ENCODE results near the gene SLC38A10. TPM values are rescaled to one million over a fixed set of nuclear protein-coding genes. Genes with fewer than 3 reads are reported as not detected.

SLC38A10 gene
- total RNA-seq, 1 experiment from 2014 or later, result 43.8 TPM

DNA sequence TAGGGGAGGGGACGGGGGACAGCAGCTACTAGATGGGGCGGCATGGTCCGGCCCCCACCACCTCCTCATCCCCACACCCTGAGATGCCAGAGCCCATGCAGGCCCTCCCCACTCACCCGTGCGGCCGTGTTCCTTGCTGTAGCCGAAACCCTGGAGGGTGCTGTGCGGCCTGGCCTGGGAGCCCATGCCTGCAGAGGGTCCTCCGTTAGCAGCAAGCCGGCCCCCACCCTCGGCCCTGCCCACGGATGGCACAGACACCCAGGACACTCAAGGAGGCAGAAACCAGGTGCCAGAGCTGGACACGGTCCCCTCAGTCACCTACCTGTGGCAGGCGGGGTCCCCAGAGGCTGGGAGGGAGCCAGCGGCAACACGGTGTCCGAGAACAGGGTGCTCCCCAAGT, 61.8 kb downstream of the SLC38A10 start:
- Histone ChIP-seq H3K4me1 (ENCODE audit: insufficient read depth, low read length) (no peaks in the 10 kb centered on the region), H2BK20ac (ENCODE audit: low read depth, low read length, poor library complexity, severe bottlenecking) (no peak overlapping the region), H3K9me3 (ENCODE audit: control insufficient read depth, low read depth, low read length) (no peaks in the 10 kb centered on the region), H3K4ac (ENCODE audit: low read depth, low read length) (no peak overlapping the region), H3K18ac (ENCODE audit: insufficient read length, low read depth, low read length) (no peak overlapping the region), H3K79me1 (ENCODE audit: insufficient read depth, low read depth, low read length, poor library complexity, severe bottlenecking) (no peaks in the 10 kb centered on the region), H3K14ac (ENCODE audit: insufficient read depth, low read length) (no peak overlapping the region), H3K27me3 (ENCODE audit: insufficient read depth, low read length) (no peaks in the 10 kb centered on the region), H4K5ac (ENCODE audit: insufficient read length, low read depth, low read length) (no peak overlapping the region), H4K91ac (ENCODE audit: insufficient read length, low read depth, low read length) (no peak overlapping the region), H2BK5ac (ENCODE audit: insufficient read length, low read length) (no peak overlapping the region), H3K4me2 (ENCODE audit: insufficient read depth, insufficient read length, low read length) (no peak overlapping the region), H3K27ac (ENCODE audit: insufficient read length, low read depth, low read length) (no peak overlapping the region), H3T11ph (ENCODE audit: low read length) (no peak overlapping the region), H3K9ac (ENCODE audit: extremely low read depth, insufficient read length, low read length) (no peak overlapping the region), H3K23me2 (ENCODE audit: insufficient read length, low read depth, low read length, poor library complexity, severe bottlenecking) (peaks cover 3% of the 10 kb centered on the region), H4K8ac (replicated peaks; ENCODE audit: insufficient read length, low read depth, low read length) (no peak overlapping the region), H2BK120ac (ENCODE audit: low read depth, low read length, poor library complexity, severe bottlenecking) (no peak overlapping the region), H2BK15ac (ENCODE audit: low read depth, low read length) (no peak overlapping the region), H3K23ac (ENCODE audit: insufficient read length, low read depth, low read length) (no peak overlapping the region), H2AK5ac (ENCODE audit: insufficient read length, low read length) (no peak overlapping the region), H4K20me1 (ENCODE audit: control insufficient read depth, insufficient read depth, insufficient read length) (peaks cover 1% of the 10 kb centered on the region), H2AFZ (ENCODE audit: low read length) (no peak overlapping the region), H3K56ac (ENCODE audit: insufficient read length, low read depth, low read length) (no peak overlapping the region), H2BK12ac (ENCODE audit: insufficient read length, low read depth, low read length) (no peak overlapping the region), H3K79me2 (ENCODE audit: insufficient read depth, low read length) (peaks cover 4% of the 10 kb centered on the region)
- no peak for DNase-seq
- no peaks in the 10 kb centered on the region for H3K27me3 Mint-ChIP-seq (ENCODE audit: low read depth)
- H3K4me3 Mint-ChIP-seq, result no peak overlapping the region
- TF ChIP-seq, protein P1, sequence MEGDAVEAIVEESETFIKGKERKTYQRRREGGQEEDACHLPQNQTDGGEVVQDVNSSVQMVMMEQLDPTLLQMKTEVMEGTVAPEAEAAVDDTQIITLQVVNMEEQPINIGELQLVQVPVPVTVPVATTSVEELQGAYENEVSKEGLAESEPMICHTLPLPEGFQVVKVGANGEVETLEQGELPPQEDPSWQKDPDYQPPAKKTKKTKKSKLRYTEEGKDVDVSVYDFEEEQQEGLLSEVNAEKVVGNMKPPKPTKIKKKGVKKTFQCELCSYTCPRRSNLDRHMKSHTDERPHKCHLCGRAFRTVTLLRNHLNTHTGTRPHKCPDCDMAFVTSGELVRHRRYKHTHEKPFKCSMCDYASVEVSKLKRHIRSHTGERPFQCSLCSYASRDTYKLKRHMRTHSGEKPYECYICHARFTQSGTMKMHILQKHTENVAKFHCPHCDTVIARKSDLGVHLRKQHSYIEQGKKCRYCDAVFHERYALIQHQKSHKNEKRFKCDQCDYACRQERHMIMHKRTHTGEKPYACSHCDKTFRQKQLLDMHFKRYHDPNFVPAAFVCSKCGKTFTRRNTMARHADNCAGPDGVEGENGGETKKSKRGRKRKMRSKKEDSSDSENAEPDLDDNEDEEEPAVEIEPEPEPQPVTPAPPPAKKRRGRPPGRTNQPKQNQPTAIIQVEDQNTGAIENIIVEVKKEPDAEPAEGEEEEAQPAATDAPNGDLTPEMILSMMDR (conservative IDR thresholded peaks at IDR 0.05), result no peak
- no CpG with 5 or more reads among the region's 17 CpGs for WGBS (ENCODE audit: extremely low coverage, insufficient read length, low lambda C conversion rate)
- no peak overlapping the region for H3K27ac Mint-ChIP-seq
- peaks cover 6 to 7% of the 10 kb centered on the region in 2 experiments for H3K4me1 Mint-ChIP-seq
- H3K9me3 Mint-ChIP-seq, result no peaks in the 10 kb centered on the region; a peak in 1 of 5 replicates
- H3K36me3 Mint-ChIP-seq (ENCODE audit: insufficient read depth in 1 of 3, low read depth in 3 of 3), result peaks cover 11 to 16% (median 14%) of the 10 kb centered on the region in 3 experiments

All from H9 (cell line).